K562 (cell line): ENCODE data around the gene ANKRD13B. TPM values are rescaled to one million over a fixed set of nuclear protein-coding genes. Genes with fewer than 3 reads are reported as not detected.

Experiments
- CHD4 ChIP-seq: fragments of 200-600 bp; sonication (generic); IDR thresholded peaks from 3 replicates; pipeline ENCODE4 v1.6.1; 2012; ENCODE audit warnings: low read depth, mild to moderate bottlenecking, mixed read lengths, low read length, inconsistent platforms; ENCODE audit not compliant: insufficient read depth, insufficient replicate concordance, poor library complexity, severe bottlenecking
- E2F1 ChIP-seq: sonication (generic); formaldehyde crosslinking; IDR thresholded peaks from 2 replicates; pipeline ENCODE4 v1.8.1; 2023; ENCODE audit warnings: mild to moderate bottlenecking, missing genetic modification reagents, moderate library complexity
- FOXA3 ChIP-seq, 2 experiments: fragments of 450-650 bp in 1 of 2; sonication (generic) in 1 of 2; formaldehyde crosslinking; IDR thresholded peaks in 1 of 2; conservative IDR thresholded peaks in 1 of 2; 2 replicates each; pipeline versions ENCODE4 v1.4.0 to v1.8.0; 2020 to 2022; ENCODE audit warnings: mild to moderate bottlenecking in 2 of 2, missing genetic modification reagents in 1 of 2
- HMG20B ChIP-seq: fragments of 250-450 bp; sonication (Bioruptor Pico); IDR thresholded peaks from 2 replicates; pipeline ENCODE4 v1.5.0; 2021; ENCODE audit warnings: mild to moderate bottlenecking
- HMGN3 ChIP-seq: IDR thresholded peaks from 2 replicates; pipeline ENCODE4 v1.6.1; 2011; ENCODE audit warnings: borderline replicate concordance, low read depth, mild to moderate bottlenecking, mixed read lengths, low read length; ENCODE audit not compliant: insufficient read length; ENCODE audit errors: extremely low read depth
- JUND ChIP-seq, 2 experiments: IDR thresholded peaks; 2 replicates in 1 of 2; 3 replicates in 1 of 2; pipeline ENCODE4 v1.6.1; 2011; ENCODE audit warnings: borderline replicate concordance in 2 of 2, low read depth in 2 of 2, low read length in 2 of 2, improper control_type of control experiment in 1 of 2, missing biosample characterization in 1 of 2, missing genetic modification characterization in 1 of 2, missing genetic modification reagents in 1 of 2
- KDM5B ChIP-seq: fragments of 200-600 bp; sonication (generic); IDR thresholded peaks from 2 replicates; pipeline ENCODE4 v1.6.1; 2012; ENCODE audit warnings: low read depth, mild to moderate bottlenecking, moderate library complexity, low read length, control low read depth, inconsistent platforms; ENCODE audit not compliant: insufficient replicate concordance
- KLF13 ChIP-seq: fragments of 450-650 bp; IDR thresholded peaks from 2 replicates; pipeline ENCODE4 v1.6.1; 2016; ENCODE audit warnings: missing genetic modification characterization, low read depth, mild to moderate bottlenecking, missing compliant biosample characterization, moderate library complexity, borderline replicate concordance
- L3MBTL2 ChIP-seq: fragments of 450-650 bp; IDR thresholded peaks from 2 replicates; pipeline ENCODE4 v1.6.1; 2016; ENCODE audit warnings: mild to moderate bottlenecking, moderate library complexity
- NELFE ChIP-seq: IDR thresholded peaks from 2 replicates; pipeline ENCODE4 v1.6.1; 2011; ENCODE audit warnings: mild to moderate bottlenecking; ENCODE audit not compliant: insufficient read depth, insufficient read length
- SIX5 ChIP-seq, 2 experiments: IDR thresholded peaks; 2 replicates each; pipeline ENCODE4 v1.6.1; 2011; ENCODE audit warnings: low read length in 2 of 2, borderline replicate concordance in 1 of 2, low read depth in 1 of 2, mild to moderate bottlenecking in 1 of 2, moderate library complexity in 1 of 2; ENCODE audit not compliant: insufficient read depth in 1 of 2
- SMC3 ChIP-seq: conservative IDR thresholded peaks from 2 replicates; pipeline ENCODE4 v1.6.1; 2011; ENCODE audit warnings: low read depth, low read length, improper control_type of control experiment; ENCODE audit not compliant: insufficient read depth
- SRSF1 ChIP-seq: fragments of 200-400 bp; formaldehyde crosslinking; IDR thresholded peaks from 2 replicates; pipeline ENCODE4 v1.6.1; 2017; ENCODE audit warnings: mild to moderate bottlenecking, low read depth, low read length, moderate library complexity
- TEAD2 ChIP-seq: fragments of 450-650 bp; IDR thresholded peaks from 2 replicates; pipeline ENCODE4 v1.6.1; 2016; ENCODE audit warnings: missing genetic modification characterization, control low read depth, missing compliant biosample characterization
- ZKSCAN8 ChIP-seq: fragments of 200-800 bp; sonication (Bioruptor generic); IDR thresholded peaks from 2 replicates; pipeline ENCODE4 v1.6.1; 2016; ENCODE audit warnings: missing genetic modification characterization, missing compliant biosample characterization
- ZNF316 ChIP-seq: fragments of 450-650 bp; IDR thresholded peaks from 2 replicates; pipeline ENCODE4 v1.6.1; 2016
- ZNF609 ChIP-seq: sonication (generic); formaldehyde crosslinking; IDR thresholded peaks from 2 replicates; pipeline ENCODE4 v1.8.1; 2023; ENCODE audit warnings: missing genetic modification reagents, mild to moderate bottlenecking, borderline replicate concordance
- polyA plus RNA-seq, 8 experiments: library from polyadenylated mRNA; depleted of rRNA in 4 of 8; stranded (reverse) in 5 of 8; unstranded in 3 of 8; fragments of >200 nt; fragmentation: Nextera tagmentation in 2 of 8; fragmentation: Illumina TruSeq in 1 of 8; extraction: Ambion mirVana in 2 of 8; extraction: Trizol in 1 of 8; gene quantifications; 2 replicates each; pipeline versions ENCODE4 v1.2.1 to v1.2.3, GENCODE V29; 2011 to 2014; ENCODE audit warnings: inconsistent platforms in 1 of 8, missing spikeins in 1 of 8
- total RNA-seq, 7 experiments: library from RNA; depleted of rRNA in 6 of 7; stranded (reverse); fragments of >200 nt in 6 of 7; fragmentation: Illumina TruSeq in 2 of 7; extraction: Trizol in 2 of 7; gene quantifications; 2 replicates each; pipeline versions ENCODE4 v1.2.1 to v1.2.3, GENCODE V29; 2011 to 2021; ENCODE audit warnings: low replicate concordance in 1 of 7
- TF ChIP-seq, protein P1 (sequence below): fragments of 250-450 bp; sonication (Bioruptor Pico); IDR thresholded peaks from 2 replicates; pipeline ENCODE4 v1.5.0; 2021

The ANKRD13B gene
- total and polyA plus RNA-seq, 9 of the 15 experiments (the other 6 are each of a cell fraction or from before 2014, with no cell fraction given): 0.15 to 28.1 (median 4.6) TPM

GRCh38 chr17:29572691-29573557, 20.0 kb upstream of the ANKRD13B start (continued):
- no peak for TF ChIP-seq SRSF1
- TF ChIP-seq JUND (IDR thresholded peaks at IDR 0.05; ENCODE audit: borderline replicate concordance, low read depth, low read length): no peak
- no peak for TF ChIP-seq JUND (tag; IDR thresholded peaks at IDR 0.05; ENCODE audit: borderline replicate concordance, low read depth, low read length)
- no peak for TF ChIP-seq HMG20B (CRISPR knock-in tag)
- TF ChIP-seq SIX5 (IDR thresholded peaks at IDR 0.05; ENCODE audit: borderline replicate concordance in 1 of 2, insufficient read depth in 1 of 2, low read depth in 1 of 2, low read length in 2 of 2): no peak
- TF ChIP-seq NELFE: no peak
- TF ChIP-seq ZNF609 (CRISPR knock-in tag): no peak
- TF ChIP-seq KLF13: no peak
- TF ChIP-seq L3MBTL2: peak; percentile 84
- no peak for TF ChIP-seq CHD4
- TF ChIP-seq E2F1 (CRISPR knock-in tag): no peak
- TF ChIP-seq HMGN3: no peak
- TF ChIP-seq ZNF316: no peak
- TF ChIP-seq ZKSCAN8 (CRISPR knock-in tag): no peak
- no peak for TF ChIP-seq FOXA3 (CRISPR knock-in tag; conservative IDR thresholded peaks at IDR 0.05 in 1 of 2, IDR thresholded peaks at IDR 0.05 in 1 of 2)
- TF ChIP-seq KDM5B: no peak
- no peak for TF ChIP-seq TEAD2 (tag)
- TF ChIP-seq, protein P1, sequence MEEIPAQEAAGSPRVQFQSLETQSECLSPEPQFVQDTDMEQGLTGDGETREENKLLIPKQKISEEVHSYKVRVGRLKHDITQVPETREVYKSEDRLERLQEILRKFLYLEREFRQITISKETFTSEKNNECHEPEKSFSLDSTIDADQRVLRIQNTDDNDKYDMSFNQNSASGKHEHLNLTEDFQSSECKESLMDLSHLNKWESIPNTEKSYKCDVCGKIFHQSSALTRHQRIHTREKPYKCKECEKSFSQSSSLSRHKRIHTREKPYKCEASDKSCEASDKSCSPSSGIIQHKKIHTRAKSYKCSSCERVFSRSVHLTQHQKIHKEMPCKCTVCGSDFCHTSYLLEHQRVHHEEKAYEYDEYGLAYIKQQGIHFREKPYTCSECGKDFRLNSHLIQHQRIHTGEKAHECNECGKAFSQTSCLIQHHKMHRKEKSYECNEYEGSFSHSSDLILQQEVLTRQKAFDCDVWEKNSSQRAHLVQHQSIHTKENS (CRISPR knock-in tag): no peak
- TF ChIP-seq SMC3: peak; percentile 60; the same call in 1 of the 2 replicates
